MCF 10A (cell line): ENCODE data around the gene PPP1R14D. TPM values are rescaled to one million over a fixed set of nuclear protein-coding genes. Genes with fewer than 3 reads are reported as not detected.

Experiments used
- BruUV-seq: library from RNA; stranded (reverse); fragments of 400-500 nt; replicated peaks from 2 replicates; lab custom pipeline; 2021; lab: Mats Ljungman, UMichigan
- CTCF ChIA-PET: fragments of 300-600 bp; sonication (Branson Sonifier 250); formaldehyde crosslinking; extraction: SDS; loops from one replicate; lab custom pipeline; 2021; ENCODE audit warnings: antibody characterized with exemption, inconsistent platforms; lab: Yijun Ruan, JAX
- POLR2A ChIA-PET: fragments of 300-600, 350-650 bp; sonication (Branson Sonifier 250); formaldehyde crosslinking; extraction: SDS; loops from one replicate; lab custom pipeline; 2020; ENCODE audit warnings: antibody characterized with exemption, inconsistent platforms; lab: Yijun Ruan, JAX
- DNase-seq: peaks from one replicate; pipeline ENCODE4 v3.0.0-alpha.2; 2018; ENCODE audit not compliant: unreplicated experiment
- H3K27ac Mint-ChIP-seq: one replicate; pipeline ENCODE4 v1.8.0; 2022; ENCODE audit warnings: mild to moderate bottlenecking, low read depth, mixed read lengths; ENCODE audit not compliant: unreplicated experiment
- H3K27me3 Mint-ChIP-seq: one replicate; pipeline ENCODE4 v1.8.0; 2022; ENCODE audit warnings: mixed read lengths; ENCODE audit not compliant: insufficient read depth, unreplicated experiment
- H3K36me3 Mint-ChIP-seq: one replicate; pipeline ENCODE4 v1.8.0; 2022; ENCODE audit warnings: mild to moderate bottlenecking, moderate library complexity, mixed read lengths; ENCODE audit not compliant: insufficient read depth, unreplicated experiment
- H3K4me1 Mint-ChIP-seq: one replicate; pipeline ENCODE4 v1.8.0; 2022; ENCODE audit warnings: mixed read lengths; ENCODE audit not compliant: insufficient read depth, unreplicated experiment
- H3K4me3 Mint-ChIP-seq: one replicate; pipeline ENCODE4 v1.8.0; 2022; ENCODE audit warnings: mild to moderate bottlenecking, moderate library complexity, mixed read lengths; ENCODE audit not compliant: unreplicated experiment
- H3K9me3 Mint-ChIP-seq: one replicate; pipeline ENCODE4 v1.8.0; 2022; ENCODE audit warnings: mixed read lengths; ENCODE audit not compliant: unreplicated experiment
- intact Hi-C: fragments of 100-400 bp; cut with micrococcal nuclease; formaldehyde crosslinking; loops from 2 replicates; pipeline ENCODE4 v1.14.1; 2022
- total RNA-seq: library from RNA; stranded (reverse); gene quantifications from 2 replicates; pipeline ENCODE4 v1.2.3, GENCODE V29; 2022
- TF ChIP-seq, protein P1 (sequence below): fragments of 200-600 bp; IDR thresholded peaks from one replicate; pipeline ENCODE4 v1.8.0; 2022; ENCODE audit warnings: antibody characterized with exemption, mild to moderate bottlenecking; ENCODE audit not compliant: unreplicated experiment

Gene PPP1R14D
- total RNA-seq, 1 experiment from 2014 or later = not detected

DNA sequence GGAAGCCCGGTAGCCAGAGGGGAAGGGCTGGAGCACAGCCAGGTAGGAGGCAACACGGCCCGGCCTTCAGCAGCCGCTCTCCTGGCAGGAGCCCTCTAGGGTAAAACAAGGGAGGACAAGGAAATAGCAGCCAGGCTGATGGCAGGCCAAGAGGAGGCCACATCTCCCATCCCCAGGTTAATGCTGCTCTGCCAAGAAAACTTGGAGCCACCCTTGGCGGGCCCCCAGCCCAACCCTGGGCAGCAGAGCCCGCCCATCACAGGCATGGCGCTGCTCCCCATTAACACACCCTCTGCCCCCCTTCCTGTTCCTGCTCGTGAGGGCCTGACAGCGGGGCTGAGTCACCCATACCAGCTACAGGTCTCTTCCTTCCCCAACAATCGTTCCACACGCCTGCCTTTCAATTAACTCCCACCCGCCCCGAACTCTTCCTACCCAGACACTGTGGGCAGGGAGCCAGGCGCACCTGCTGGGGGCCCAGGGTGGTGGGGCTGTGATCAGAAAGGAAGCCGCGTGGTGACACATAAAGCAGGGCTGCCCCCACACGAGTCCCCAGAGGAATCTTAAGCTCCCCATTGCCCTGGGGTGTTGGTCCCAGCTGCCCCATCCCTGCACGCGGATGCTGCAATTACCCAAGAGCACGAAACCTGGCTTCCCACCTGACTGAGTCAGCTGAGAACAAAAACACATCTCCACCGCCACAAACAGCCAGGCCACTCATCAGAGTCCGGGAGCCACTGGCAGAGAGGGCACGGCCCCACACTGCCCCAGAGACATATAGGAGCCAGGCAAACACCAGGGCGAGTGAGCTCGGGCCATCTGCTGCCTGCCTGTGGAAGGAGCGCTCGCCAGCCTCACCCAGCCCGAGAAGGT is 59.0 kb downstream of the PPP1R14D start, which contains the start of gene C15orf62:
C15orf62 (plus strand) TSS at position 707 of the 873 bp plus-strand sequence. CDS start 516 bp downstream, outside the sequence.
- peak within 1 kb of the TSS; percentile 84 for H3K27ac Mint-ChIP-seq
- peaks cover 62% of the 10 kb centered on the region for H3K36me3 Mint-ChIP-seq
- intact Hi-C loops = loop anchor here (2.0 to 10.0 kb wide), 2 partner anchors 23 to 175 kb away; partner anchors contain the start of gene KNL1
- peak; percentile 96 for DNase-seq
- POLR2A ChIA-PET = interaction anchor here (0.6 to 3.1 kb wide), 25 partner anchors 7 to 676 kb away, joined by 3 to 30 read pairs (median 5); partner anchors contain the start of genes DNAJC17, RAD51, RPUSD2 and SPINT1
- TF ChIP-seq, protein P1, sequence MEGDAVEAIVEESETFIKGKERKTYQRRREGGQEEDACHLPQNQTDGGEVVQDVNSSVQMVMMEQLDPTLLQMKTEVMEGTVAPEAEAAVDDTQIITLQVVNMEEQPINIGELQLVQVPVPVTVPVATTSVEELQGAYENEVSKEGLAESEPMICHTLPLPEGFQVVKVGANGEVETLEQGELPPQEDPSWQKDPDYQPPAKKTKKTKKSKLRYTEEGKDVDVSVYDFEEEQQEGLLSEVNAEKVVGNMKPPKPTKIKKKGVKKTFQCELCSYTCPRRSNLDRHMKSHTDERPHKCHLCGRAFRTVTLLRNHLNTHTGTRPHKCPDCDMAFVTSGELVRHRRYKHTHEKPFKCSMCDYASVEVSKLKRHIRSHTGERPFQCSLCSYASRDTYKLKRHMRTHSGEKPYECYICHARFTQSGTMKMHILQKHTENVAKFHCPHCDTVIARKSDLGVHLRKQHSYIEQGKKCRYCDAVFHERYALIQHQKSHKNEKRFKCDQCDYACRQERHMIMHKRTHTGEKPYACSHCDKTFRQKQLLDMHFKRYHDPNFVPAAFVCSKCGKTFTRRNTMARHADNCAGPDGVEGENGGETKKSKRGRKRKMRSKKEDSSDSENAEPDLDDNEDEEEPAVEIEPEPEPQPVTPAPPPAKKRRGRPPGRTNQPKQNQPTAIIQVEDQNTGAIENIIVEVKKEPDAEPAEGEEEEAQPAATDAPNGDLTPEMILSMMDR = no peak
- BruUV-seq = no TSS peak
- no peaks in the 10 kb centered on the region for H3K9me3 Mint-ChIP-seq
- peaks cover 48% of the 10 kb centered on the region for H3K4me1 Mint-ChIP-seq
- CTCF ChIA-PET = interaction anchor here (0.6 to 1.9 kb wide), 18 partner anchors 8 to 251 kb away, joined by 3 to 11 read pairs (median 3); partner anchors contain the start of gene RHOV
- H3K4me3 Mint-ChIP-seq = peak within 1 kb of the TSS; percentile 64
- H3K27me3 Mint-ChIP-seq = no peaks in the 10 kb centered on the region

DNA sequence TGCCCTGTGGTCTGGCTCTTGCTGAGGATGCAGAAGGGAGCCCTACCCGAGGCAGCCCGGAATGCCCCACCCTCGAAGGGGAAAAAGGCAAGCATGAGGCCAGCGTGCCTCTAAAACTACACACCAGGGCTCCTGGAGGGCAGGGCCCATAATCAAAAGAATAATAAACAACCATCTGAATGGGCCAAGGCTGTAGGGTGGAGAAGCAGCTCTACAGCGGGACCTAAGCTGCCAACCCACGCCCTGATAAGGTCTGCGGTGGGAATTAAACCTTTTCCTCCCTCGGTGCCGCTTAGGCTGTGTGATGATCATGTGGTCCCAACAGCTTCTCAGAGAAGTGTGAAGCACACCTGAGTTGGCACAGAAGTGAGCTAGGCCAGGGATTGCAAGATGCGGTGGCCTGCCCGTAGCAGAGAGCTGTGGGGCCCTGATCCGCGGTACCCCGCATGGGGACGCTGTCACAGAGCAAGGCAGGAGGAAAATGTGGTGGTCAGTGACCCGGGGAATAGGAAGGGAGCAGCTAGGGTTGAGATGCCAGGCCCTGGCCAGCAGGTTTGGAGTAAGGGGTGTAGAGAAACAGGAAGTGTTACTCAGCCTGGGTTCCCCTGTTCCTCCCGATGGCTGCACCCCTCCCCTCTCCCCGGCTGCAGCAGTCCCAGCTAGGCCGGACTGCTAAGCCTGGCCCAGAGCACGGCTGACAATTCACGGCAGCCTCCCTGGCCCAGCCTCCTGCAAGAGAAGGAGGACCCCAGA is 59.8 kb downstream of the PPP1R14D start:
- intact Hi-C loops = loop anchor here (2.0 to 10.0 kb wide), 2 partner anchors 22 to 174 kb away; partner anchors contain the start of gene KNL1
- H3K36me3 Mint-ChIP-seq = peaks cover 55% of the 10 kb centered on the region
- H3K4me1 Mint-ChIP-seq = peaks cover 48% of the 10 kb centered on the region
- no peaks in the 10 kb centered on the region for H3K27me3 Mint-ChIP-seq
- H3K9me3 Mint-ChIP-seq = no peaks in the 10 kb centered on the region
- ChIA-PET CTCF (interaction anchor here (0.5 to 1.9 kb wide), 12 partner anchors 8 to 170 kb away, joined by 3 to 11 read pairs (median 3); partner anchors contain the start of gene RHOV), POLR2A (interaction anchor here (0.7 to 3.1 kb wide), 17 partner anchors 8 to 515 kb away, joined by 3 to 30 read pairs (median 6); partner anchors contain the start of genes DNAJC17, RAD51, RPUSD2 and SPINT1)
- TF ChIP-seq, protein P1 = no peak
- BruUV-seq = no TSS peak
- H3K4me3 Mint-ChIP-seq = peak overlapping the region; percentile 64
- peak overlapping the region; percentile 84 for H3K27ac Mint-ChIP-seq
- DNase-seq = no peak

DNA sequence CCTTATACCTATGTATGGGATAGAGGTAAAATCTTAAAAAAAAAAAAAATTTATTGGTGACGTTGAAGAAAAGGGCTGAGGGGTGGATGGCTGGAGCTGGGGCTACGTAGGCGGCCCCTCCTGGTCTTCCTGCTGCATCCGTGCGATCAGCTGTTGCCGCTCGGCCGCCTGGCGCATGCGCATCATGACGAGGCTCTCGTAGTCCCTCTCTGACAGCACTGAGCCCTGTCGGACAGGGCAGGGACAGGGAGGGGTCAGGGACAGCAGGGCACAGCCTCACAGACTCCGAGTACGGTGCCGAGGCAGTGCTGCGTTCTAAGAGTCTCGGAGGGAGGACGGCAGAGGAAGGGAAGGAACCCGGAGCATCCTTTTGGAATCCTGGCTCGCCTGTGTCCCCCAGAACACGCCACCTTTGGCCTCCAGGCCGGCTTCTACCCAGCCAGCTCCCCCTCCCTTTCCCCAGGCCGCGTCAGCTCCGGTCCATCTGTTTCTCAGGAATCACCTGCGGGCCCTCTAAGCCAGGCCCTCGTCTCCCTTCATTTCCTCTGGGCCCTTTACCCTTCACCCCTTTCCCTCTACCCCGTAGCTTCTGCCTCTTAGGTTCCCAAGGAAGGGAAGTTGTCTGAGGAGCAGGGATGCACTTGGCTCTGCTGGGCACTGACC is 60.5 kb downstream of the PPP1R14D start:
- ChIA-PET POLR2A (interaction anchor here (0.7 to 3.0 kb wide), 6 partner anchors 8 to 516 kb away, joined by 3 to 30 read pairs (median 4); partner anchors contain the start of genes RAD51, SPINT1 and VPS18), CTCF (interaction anchor here (0.7 to 3.0 kb wide), 4 partner anchors 14 to 106 kb away, joined by 3 to 22 read pairs (median 5); partner anchors contain the start of gene RHOV)
- Mint-ChIP-seq H3K4me3 (no peak overlapping the region), H3K4me1 (peaks cover 48% of the 10 kb centered on the region), H3K36me3 (peaks cover 58% of the 10 kb centered on the region), H3K27ac (no peak overlapping the region), H3K27me3 (no peaks in the 10 kb centered on the region), H3K9me3 (no peaks in the 10 kb centered on the region)
- no TSS peak for BruUV-seq
- TF ChIP-seq, protein P1 = no peak
- intact Hi-C loops = loop anchor here (2.0 to 10.0 kb wide), 2 partner anchors 21 to 173 kb away; partner anchors contain the start of gene KNL1
- DNase-seq = no peak
